Measurements from ENCODE around the gene LGSN.
"Not testable (repeated sequence)": the region's sequence is repeated elsewhere in the genome, so short reads cannot be mapped to it uniquely, and the experiment has no call there.

The LGSN gene

DNA sequence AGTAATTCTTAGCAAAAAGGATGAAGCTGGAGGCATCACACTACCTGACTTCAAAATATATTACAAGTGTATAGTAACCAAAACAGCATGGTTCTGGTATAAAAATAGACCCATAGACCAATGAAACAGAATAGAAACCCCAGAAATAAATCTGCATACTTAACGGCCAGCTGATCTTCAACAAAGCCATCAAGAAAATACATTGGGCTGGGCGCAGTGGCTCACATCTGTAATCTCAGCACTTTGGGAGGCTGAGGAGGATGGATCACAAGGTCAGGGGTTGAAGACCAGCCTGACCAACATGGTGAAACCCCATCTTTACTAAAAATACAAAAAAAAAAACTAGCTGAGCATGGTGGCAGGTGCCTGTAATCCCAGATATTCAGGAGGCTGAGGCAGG lies 14.9 kb upstream of the LGSN start:
- not testable (repeated sequence) for H3K9me3 Mint-ChIP-seq; H3K27me3 Mint-ChIP-seq; H3K27ac Mint-ChIP-seq (ENCODE audit: low read depth); H3K4me3 Mint-ChIP-seq; DNase-seq (ENCODE audit: low spot score in 2 of 2); ATAC-seq (replicated peaks; ENCODE audit: extremely low read depth, poor library complexity, severe bottlenecking); H3K36me3 Mint-ChIP-seq (ENCODE audit: insufficient read depth); H3K4me1 Mint-ChIP-seq

DNA sequence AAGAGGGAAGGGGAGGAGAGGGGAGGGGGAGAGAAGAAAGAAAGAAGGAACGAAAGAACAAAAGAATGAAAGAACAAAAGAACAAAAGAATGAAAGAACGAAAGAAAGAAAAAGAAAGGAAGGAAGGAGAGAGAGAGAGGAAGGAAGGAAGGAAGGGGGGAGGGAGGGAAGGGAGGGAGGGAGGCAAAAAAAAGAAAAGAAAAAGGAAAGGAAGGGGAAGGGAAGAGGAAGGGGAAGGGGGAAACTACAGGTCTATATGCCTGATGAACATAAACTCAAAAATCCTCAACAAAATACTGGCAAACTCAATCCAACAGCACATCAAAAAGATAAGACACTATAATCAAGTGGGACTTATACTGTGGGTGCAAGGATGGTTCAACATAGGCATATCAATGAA lies 13.7 kb upstream of the LGSN start:
- H3K4me1 Mint-ChIP-seq = no peaks in the 10 kb centered on the region
- H3K4me3 Mint-ChIP-seq = no peak overlapping the region
- H3K27ac Mint-ChIP-seq (ENCODE audit: low read depth) = no peak overlapping the region
- DNase-seq (ENCODE audit: low spot score in 2 of 2) (no peak), ATAC-seq (replicated peaks; ENCODE audit: extremely low read depth, poor library complexity, severe bottlenecking) (no peak)
- no peaks in the 10 kb centered on the region for H3K9me3 Mint-ChIP-seq
- H3K36me3 Mint-ChIP-seq (ENCODE audit: insufficient read depth) = peaks cover 2% of the 10 kb centered on the region
- H3K27me3 Mint-ChIP-seq = no peaks in the 10 kb centered on the region

DNA sequence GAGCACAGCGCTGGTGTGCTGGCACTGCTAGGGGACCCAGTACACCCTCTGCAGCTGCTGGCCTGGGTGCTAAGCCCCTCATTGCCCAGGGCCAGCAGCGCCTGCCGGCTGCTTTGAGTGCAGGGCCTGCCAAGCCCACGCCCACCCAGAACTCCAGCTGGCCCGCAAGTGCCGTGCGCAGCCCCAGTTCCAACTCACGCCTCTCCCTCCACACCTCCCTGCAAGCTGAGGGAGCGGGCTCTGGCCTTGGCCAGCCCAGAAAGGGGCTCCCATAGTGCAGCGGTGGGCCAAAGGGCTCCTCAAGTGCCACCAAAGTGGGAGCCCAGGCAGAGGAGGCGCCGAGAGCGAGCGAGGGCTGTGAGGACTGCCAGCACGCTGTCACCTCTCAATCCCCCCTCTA lies 6.8 kb upstream of the LGSN start:
- not testable (repeated sequence) for H3K4me3 Mint-ChIP-seq; ATAC-seq (replicated peaks; ENCODE audit: extremely low read depth, poor library complexity, severe bottlenecking); DNase-seq (ENCODE audit: low spot score in 2 of 2); H3K27ac Mint-ChIP-seq (ENCODE audit: low read depth); H3K27me3 Mint-ChIP-seq; H3K4me1 Mint-ChIP-seq; H3K9me3 Mint-ChIP-seq; H3K36me3 Mint-ChIP-seq (ENCODE audit: insufficient read depth)

DNA sequence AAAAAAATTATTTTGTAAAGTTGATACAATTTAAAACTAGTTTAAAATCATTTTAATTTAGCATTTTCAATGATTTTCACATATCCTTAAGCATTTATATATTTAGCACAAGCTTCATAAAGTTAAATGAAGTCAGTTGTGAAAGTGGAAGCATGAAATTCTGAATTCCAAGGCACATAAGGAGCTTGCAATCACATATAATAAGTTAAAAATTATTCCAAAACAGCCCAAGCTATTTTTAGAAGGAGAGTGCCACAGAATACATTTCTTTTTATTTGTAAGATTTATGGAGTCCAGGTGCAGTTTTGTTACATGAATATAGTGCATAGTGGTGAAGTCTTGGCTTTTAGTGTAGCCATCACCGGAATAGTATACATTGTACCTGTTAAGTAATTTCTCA lies 3.2 kb upstream of the LGSN start:
- no peaks in the 10 kb centered on the region for H3K27me3 Mint-ChIP-seq
- no peaks in the 10 kb centered on the region for H3K4me1 Mint-ChIP-seq
- H3K9me3 Mint-ChIP-seq = peaks cover 5% of the 10 kb centered on the region
- H3K4me3 Mint-ChIP-seq = no peak overlapping the region
- H3K27ac Mint-ChIP-seq (ENCODE audit: low read depth) = no peak overlapping the region
- H3K36me3 Mint-ChIP-seq (ENCODE audit: insufficient read depth) = peaks cover 1% of the 10 kb centered on the region
- ATAC-seq (replicated peaks; ENCODE audit: extremely low read depth, poor library complexity, severe bottlenecking) (no peak), DNase-seq (ENCODE audit: low spot score in 2 of 2) (no peak)

DNA sequence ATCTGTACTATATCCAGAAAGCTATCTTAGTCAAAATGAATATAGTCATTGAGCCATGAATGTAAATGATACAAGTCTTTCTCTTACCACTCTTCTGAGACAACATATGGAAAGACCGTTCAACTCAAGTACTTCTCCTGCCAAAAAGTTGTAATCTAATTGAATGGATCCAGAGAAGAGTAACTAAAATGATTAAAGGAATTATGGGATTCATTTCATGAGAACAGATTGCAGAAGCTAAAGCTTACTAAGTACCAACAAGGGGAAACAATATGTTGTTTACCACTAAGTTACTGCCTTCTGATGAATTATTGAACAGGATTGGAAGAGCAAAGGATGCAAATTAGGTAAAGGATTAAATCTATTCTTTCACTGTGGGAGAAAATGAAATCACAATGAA lies 2.0 kb upstream of the LGSN start:
- Mint-ChIP-seq H3K4me3 (no peak overlapping the region), H3K27ac (ENCODE audit: low read depth) (no peak overlapping the region), H3K36me3 (ENCODE audit: insufficient read depth) (peaks cover 1% of the 10 kb centered on the region), H3K4me1 (no peaks in the 10 kb centered on the region), H3K27me3 (no peaks in the 10 kb centered on the region), H3K9me3 (no peaks in the 10 kb centered on the region)
- DNase-seq (ENCODE audit: low spot score in 2 of 2) = no peak
- no peak for ATAC-seq (replicated peaks; ENCODE audit: extremely low read depth, poor library complexity, severe bottlenecking)

DNA sequence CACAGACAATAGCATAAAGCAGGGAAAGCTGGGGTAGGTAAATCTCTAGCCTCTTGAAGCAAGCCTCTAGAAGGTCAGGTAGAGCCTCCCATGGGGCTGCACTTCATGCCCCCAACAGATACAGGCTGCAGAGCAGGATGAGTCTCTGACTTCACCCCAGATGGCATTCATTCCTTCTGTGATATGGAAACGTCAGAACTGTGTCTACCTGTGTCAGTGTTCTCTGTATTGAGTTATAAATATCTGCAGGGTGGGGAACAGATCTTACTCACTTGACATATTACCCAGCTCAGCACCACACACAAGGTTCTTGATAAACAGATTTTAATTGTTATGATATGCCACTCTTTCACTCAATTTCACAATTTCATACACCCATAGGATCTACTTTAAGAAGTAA lies 2.1 kb downstream of the LGSN start:
- Mint-ChIP-seq H3K27ac (ENCODE audit: low read depth) (no peak overlapping the region), H3K36me3 (ENCODE audit: insufficient read depth) (peaks cover 1% of the 10 kb centered on the region), H3K27me3 (no peaks in the 10 kb centered on the region), H3K4me3 (no peak overlapping the region), H3K9me3 (peaks cover 14% of the 10 kb centered on the region), H3K4me1 (no peaks in the 10 kb centered on the region)
- no peak for DNase-seq (ENCODE audit: low spot score in 2 of 2)
- no peak for ATAC-seq (replicated peaks; ENCODE audit: extremely low read depth, poor library complexity, severe bottlenecking)

DNA sequence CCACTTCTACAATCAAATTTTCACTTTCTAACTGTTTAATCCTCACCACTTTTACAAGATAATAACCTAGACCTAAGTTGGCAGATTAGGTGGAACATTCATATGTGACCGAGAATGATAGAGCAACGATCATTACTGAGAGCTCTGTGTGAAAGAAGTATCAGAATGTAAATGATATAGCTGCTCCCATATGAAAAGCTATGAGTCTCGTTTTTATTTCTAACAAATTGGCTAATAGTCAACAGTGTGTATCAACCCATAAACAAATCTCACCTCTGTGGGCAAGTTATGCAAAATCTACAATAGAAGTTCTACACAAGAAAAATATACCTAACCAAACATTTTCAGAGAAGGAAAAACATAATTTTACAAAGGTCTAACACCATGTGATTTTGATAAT lies 3.7 kb downstream of the LGSN start:
- Mint-ChIP-seq H3K27ac (ENCODE audit: low read depth) (no peak overlapping the region), H3K4me1 (no peaks in the 10 kb centered on the region), H3K27me3 (no peaks in the 10 kb centered on the region), H3K36me3 (ENCODE audit: insufficient read depth) (peaks cover 1% of the 10 kb centered on the region), H3K4me3 (no peak overlapping the region), H3K9me3 (peaks cover 18% of the 10 kb centered on the region)
- DNase-seq (ENCODE audit: low spot score in 2 of 2) (no peak), ATAC-seq (replicated peaks; ENCODE audit: extremely low read depth, poor library complexity, severe bottlenecking) (no peak)

DNA sequence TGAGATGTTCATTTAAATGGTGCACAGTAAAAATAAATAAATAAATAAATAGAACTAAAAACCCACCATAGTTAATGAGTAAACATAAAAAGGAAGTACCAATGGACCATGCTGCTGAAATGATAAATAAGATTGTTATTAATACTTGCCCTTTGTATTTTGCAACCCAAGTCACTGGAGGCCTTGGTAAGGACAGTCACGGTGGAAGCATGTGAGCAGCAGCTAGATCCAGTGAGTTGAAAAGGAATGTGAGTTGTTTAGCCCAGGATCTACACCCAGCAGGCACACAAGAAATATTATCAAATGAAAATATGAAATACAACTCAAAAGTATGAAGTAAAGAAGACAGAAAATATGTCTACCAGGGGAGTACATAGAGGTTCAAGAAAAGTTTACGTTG lies 6.7 kb downstream of the LGSN start:
- Mint-ChIP-seq H3K4me1 (no peaks in the 10 kb centered on the region), H3K27me3 (no peaks in the 10 kb centered on the region), H3K9me3 (peaks cover 18% of the 10 kb centered on the region), H3K27ac (ENCODE audit: low read depth) (no peak overlapping the region), H3K4me3 (no peak overlapping the region), H3K36me3 (ENCODE audit: insufficient read depth) (peaks cover 1% of the 10 kb centered on the region)
- ATAC-seq (replicated peaks; ENCODE audit: extremely low read depth, poor library complexity, severe bottlenecking) = no peak
- no peak for DNase-seq (ENCODE audit: low spot score in 2 of 2)

DNA sequence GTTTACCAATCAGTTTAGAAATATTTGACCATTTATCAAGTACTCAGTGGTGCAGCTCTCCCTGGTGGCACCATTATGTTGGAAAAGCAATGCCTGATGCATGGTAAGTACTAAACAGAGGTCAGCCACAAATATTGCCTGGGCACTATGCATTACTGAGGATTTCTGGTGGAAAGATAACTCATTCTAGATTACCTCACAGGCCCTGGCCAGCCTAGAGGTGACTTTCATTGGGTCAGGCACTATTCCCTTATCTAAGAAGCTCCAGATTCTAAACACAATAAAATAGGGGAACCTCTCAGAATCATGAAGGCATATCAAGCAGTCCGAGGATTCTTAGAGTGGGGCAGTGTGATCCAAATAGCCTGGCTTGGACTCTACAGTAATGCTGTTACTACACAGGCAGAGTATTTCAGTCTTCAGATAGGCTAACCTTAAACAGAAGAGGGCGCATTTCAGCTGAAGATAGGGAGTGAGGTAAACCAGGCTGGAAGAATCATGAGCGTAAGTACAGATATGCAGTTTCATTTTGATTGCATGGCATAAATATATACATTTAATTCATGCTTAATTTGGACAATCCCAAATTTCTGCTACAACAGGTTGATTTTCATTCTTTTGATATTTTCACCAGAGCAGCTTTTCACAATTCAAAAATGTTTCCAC lies 12.1 kb downstream of the LGSN start:
- ATAC-seq (replicated peaks; ENCODE audit: extremely low read depth, poor library complexity, severe bottlenecking) = no peak
- peaks cover 4% of the 10 kb centered on the region for H3K9me3 Mint-ChIP-seq
- H3K4me1 Mint-ChIP-seq = no peaks in the 10 kb centered on the region
- H3K27ac Mint-ChIP-seq (ENCODE audit: low read depth) = no peak overlapping the region
- H3K36me3 Mint-ChIP-seq (ENCODE audit: insufficient read depth) = no peaks in the 10 kb centered on the region
- DNase-seq (ENCODE audit: low spot score in 2 of 2) = no peak
- H3K27me3 Mint-ChIP-seq = no peaks in the 10 kb centered on the region
- no peak overlapping the region for H3K4me3 Mint-ChIP-seq

DNA sequence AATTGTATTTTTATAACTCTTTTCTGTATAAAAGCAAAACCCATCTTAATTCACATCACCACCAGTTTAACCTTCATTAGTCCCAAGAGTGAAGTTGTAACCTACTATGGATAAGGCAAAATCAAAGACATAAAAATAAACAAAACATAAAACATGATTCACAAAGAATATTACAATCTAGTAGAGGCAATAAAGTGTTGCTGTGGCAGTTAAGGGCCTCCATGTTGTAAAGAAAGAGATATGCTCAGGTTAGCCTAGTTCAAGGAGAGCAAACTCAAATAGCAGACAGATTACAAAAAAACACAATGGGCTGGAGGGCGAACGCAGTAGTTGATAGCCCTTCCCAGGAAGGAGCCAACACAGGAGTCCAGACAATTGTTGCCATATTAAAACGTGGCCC lies 13.4 kb downstream of the LGSN start:
- ATAC-seq (replicated peaks; ENCODE audit: extremely low read depth, poor library complexity, severe bottlenecking) (no peak), DNase-seq (ENCODE audit: low spot score in 2 of 2) (no peak)
- Mint-ChIP-seq H3K27me3 (no peaks in the 10 kb centered on the region), H3K36me3 (ENCODE audit: insufficient read depth) (no peaks in the 10 kb centered on the region), H3K4me3 (no peak overlapping the region), H3K9me3 (no peaks in the 10 kb centered on the region), H3K27ac (ENCODE audit: low read depth) (no peak overlapping the region), H3K4me1 (no peaks in the 10 kb centered on the region)

DNA sequence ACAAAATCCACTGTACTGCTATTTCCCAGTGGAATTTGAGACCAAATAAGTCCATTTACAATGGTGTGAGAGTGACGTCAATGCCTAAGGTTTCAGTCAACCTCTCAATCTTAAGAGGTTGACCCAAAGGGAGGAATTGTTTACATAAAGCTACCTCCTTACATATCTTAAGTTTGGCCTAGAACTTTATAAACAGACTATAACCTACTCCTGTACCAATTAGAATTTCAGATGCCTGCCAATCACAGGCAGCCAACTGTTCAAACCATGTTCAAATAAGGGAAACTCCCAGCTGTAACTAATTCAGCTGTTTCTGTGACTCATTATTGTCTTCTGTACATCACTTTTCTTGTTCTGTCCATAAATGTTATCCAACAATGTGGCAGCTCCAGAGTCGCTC lies 14.5 kb downstream of the LGSN start:
- ATAC-seq (replicated peaks; ENCODE audit: extremely low read depth, poor library complexity, severe bottlenecking) (no peak), DNase-seq (ENCODE audit: low spot score in 2 of 2) (no peak)
- H3K27me3 Mint-ChIP-seq = no peaks in the 10 kb centered on the region
- H3K9me3 Mint-ChIP-seq = no peaks in the 10 kb centered on the region
- H3K27ac Mint-ChIP-seq (ENCODE audit: low read depth) = no peak overlapping the region
- H3K36me3 Mint-ChIP-seq (ENCODE audit: insufficient read depth) = no peaks in the 10 kb centered on the region
- no peaks in the 10 kb centered on the region for H3K4me1 Mint-ChIP-seq
- no peak overlapping the region for H3K4me3 Mint-ChIP-seq

DNA sequence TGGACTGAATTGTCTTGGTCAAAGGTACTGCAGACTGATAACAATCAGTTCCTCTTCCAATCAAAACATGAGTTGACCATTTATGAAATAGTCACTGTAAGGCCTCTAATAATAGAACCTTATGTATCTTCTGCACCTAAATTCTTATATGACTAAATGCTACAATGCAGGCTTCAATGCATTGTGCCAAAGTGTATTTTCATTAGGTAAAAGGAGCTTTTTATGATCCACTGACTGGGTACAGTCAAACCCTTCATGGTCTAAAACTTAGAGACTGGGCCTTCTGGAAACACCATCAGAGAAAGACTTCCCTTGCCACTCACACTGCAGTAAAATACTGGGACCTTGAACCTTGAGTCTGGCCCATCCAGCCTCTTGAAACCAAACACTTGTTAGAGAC lies 16.3 kb downstream of the LGSN start:
- H3K9me3 Mint-ChIP-seq = no peaks in the 10 kb centered on the region
- H3K4me1 Mint-ChIP-seq = no peaks in the 10 kb centered on the region
- H3K36me3 Mint-ChIP-seq (ENCODE audit: insufficient read depth) = no peaks in the 10 kb centered on the region
- no peaks in the 10 kb centered on the region for H3K27me3 Mint-ChIP-seq
- H3K27ac Mint-ChIP-seq (ENCODE audit: low read depth) = no peak overlapping the region
- no peak for ATAC-seq (replicated peaks; ENCODE audit: extremely low read depth, poor library complexity, severe bottlenecking)
- no peak for DNase-seq (ENCODE audit: low spot score in 2 of 2)
- H3K4me3 Mint-ChIP-seq = no peak overlapping the region

DNA sequence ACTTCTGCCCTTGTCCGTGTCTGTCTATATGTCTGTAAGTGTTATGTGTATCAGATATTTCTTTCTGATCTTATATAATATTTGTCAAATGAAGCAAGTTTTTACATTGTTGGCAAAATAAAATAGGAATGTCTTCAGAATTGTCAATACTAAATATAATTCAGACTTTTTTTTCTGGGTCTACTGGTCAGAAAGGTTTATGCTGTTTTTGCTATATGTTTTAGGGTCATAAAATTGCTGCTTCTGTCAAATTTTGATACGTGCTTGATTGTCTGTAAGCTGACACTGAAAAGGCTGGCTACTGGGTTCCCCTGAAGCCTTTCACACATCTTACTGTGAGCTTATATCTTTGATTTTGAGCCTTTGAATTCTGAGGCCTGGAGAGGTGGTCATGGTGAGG lies 20.1 kb downstream of the LGSN start:
- no peak for ATAC-seq (replicated peaks; ENCODE audit: extremely low read depth, poor library complexity, severe bottlenecking)
- H3K27ac Mint-ChIP-seq (ENCODE audit: low read depth) = no peak overlapping the region
- H3K27me3 Mint-ChIP-seq = no peaks in the 10 kb centered on the region
- no peaks in the 10 kb centered on the region for H3K9me3 Mint-ChIP-seq
- H3K4me1 Mint-ChIP-seq = no peaks in the 10 kb centered on the region
- DNase-seq (ENCODE audit: low spot score in 2 of 2) = no peak
- H3K4me3 Mint-ChIP-seq = no peak overlapping the region
- H3K36me3 Mint-ChIP-seq (ENCODE audit: insufficient read depth) = no peaks in the 10 kb centered on the region

Data from central memory CD8-positive, alpha-beta T cell (primary cell).